Neuron (in vitro differentiated cells): ENCODE results near the gene TEX50.
"Not testable (repeated sequence)": the region's sequence is repeated elsewhere in the genome, so short reads cannot be mapped to it uniquely, and the experiment has no call there.

Experiments
- H2AFZ ChIP-seq: one replicate; pipeline ENCODE4 v1.6.1; 2013; ENCODE audit warnings: low read depth, mild to moderate bottlenecking, inconsistent platforms, low read length, moderate library complexity
- H3K27me3 ChIP-seq: one replicate; pipeline ENCODE4 v1.6.1; 2013; ENCODE audit warnings: low read length; ENCODE audit not compliant: insufficient read depth
- H3K36me3 ChIP-seq: one replicate; pipeline ENCODE4 v1.6.1; 2013; ENCODE audit warnings: low read length; ENCODE audit not compliant: insufficient read depth
- H3K4me1 ChIP-seq: one replicate; pipeline ENCODE4 v1.6.1; 2013; ENCODE audit warnings: low read length; ENCODE audit not compliant: insufficient read depth
- H3K4me3 ChIP-seq: 2 replicates; pipeline ENCODE4 v1.5.1; 2013; ENCODE audit warnings: mild to moderate bottlenecking, low read length, moderate library complexity
- H3K9me3 ChIP-seq: one replicate; pipeline ENCODE4 v1.6.1; 2013; ENCODE audit warnings: low read length

The TEX50 gene

GRCh38 chr1:173635116-173635515 is at the start of gene TEX50:
TEX50 (plus strand) TSS chr1:173635338; CDS start chr1:173635522, 184 bp downstream.
- Histone ChIP-seq H3K36me3 (no peaks in the 10 kb centered on the region), H3K27me3 (no peaks in the 10 kb centered on the region), H2AFZ (no peak within 1 kb of the TSS), H3K9me3 (peaks cover 4% of the 10 kb centered on the region), H3K4me1 (no peaks in the 10 kb centered on the region), H3K4me3 (no peak within 1 kb of the TSS)

- H3K4me1 ChIP-seq: no peaks in the 10 kb centered on the region
- H3K9me3 ChIP-seq: no peaks in the 10 kb centered on the region
- H3K27me3 ChIP-seq: no peaks in the 10 kb centered on the region
- H3K4me3 ChIP-seq: no peak overlapping the region
- H3K36me3 ChIP-seq: no peaks in the 10 kb centered on the region
- H2AFZ ChIP-seq: no peak overlapping the region
These were observed 44.6 kb upstream of the TEX50 start for GRCh38 chr1:173590557-173590956.

GRCh38 chr1:173591138-173591537 is 44.0 kb upstream of the TEX50 start:
- not testable (repeated sequence) for H2AFZ ChIP-seq, H3K36me3 ChIP-seq, H3K4me3 ChIP-seq, H3K9me3 ChIP-seq, H3K27me3 ChIP-seq, H3K4me1 ChIP-seq

GRCh38 chr1:173596097-173596825 is 38.9 kb upstream of the TEX50 start:
- Histone ChIP-seq H3K4me1 (no peaks in the 10 kb centered on the region), H2AFZ (no peak overlapping the region), H3K27me3 (no peaks in the 10 kb centered on the region), H3K36me3 (no peaks in the 10 kb centered on the region), H3K9me3 (no peaks in the 10 kb centered on the region), H3K4me3 (no peak overlapping the region)

GRCh38 chr1:173601588-173601987 is 33.5 kb upstream of the TEX50 start:
- Histone ChIP-seq H3K27me3 (no peaks in the 10 kb centered on the region), H3K4me1 (no peaks in the 10 kb centered on the region), H3K9me3 (no peaks in the 10 kb centered on the region), H3K4me3 (no peak overlapping the region), H3K36me3 (no peaks in the 10 kb centered on the region), H2AFZ (no peak overlapping the region)

- Histone ChIP-seq H3K4me3 (no peak within 1 kb of the TSS), H3K27me3 (no peaks in the 10 kb centered on the region), H3K9me3 (no peaks in the 10 kb centered on the region), H3K4me1 (no peaks in the 10 kb centered on the region), H3K36me3 (no peaks in the 10 kb centered on the region), H2AFZ (no peak within 1 kb of the TSS)
These were observed 32.0 kb upstream of the TEX50 start, which contains the start of gene SLC9C2 for GRCh38 chr1:173603056-173603591. SLC9C2 (minus strand) TSS chr1:173603072; CDS start chr1:173601776, 1,296 bp downstream.

GRCh38 chr1:173608503-173609216 is 26.5 kb upstream of the TEX50 start:
- no peak overlapping the region for H3K4me3 ChIP-seq
- H3K4me1 ChIP-seq: no peaks in the 10 kb centered on the region
- H3K9me3 ChIP-seq: no peaks in the 10 kb centered on the region
- H3K27me3 ChIP-seq: no peaks in the 10 kb centered on the region
- H2AFZ ChIP-seq: no peak overlapping the region
- no peaks in the 10 kb centered on the region for H3K36me3 ChIP-seq

GRCh38 chr1:173613086-173613485 is 22.1 kb upstream of the TEX50 start:
- not testable (repeated sequence) for H3K27me3 ChIP-seq, H2AFZ ChIP-seq, H3K9me3 ChIP-seq, H3K36me3 ChIP-seq, H3K4me3 ChIP-seq, H3K4me1 ChIP-seq

- H2AFZ ChIP-seq: no peak overlapping the region
- H3K36me3 ChIP-seq: no peaks in the 10 kb centered on the region
- no peaks in the 10 kb centered on the region for H3K27me3 ChIP-seq
- H3K4me1 ChIP-seq: no peaks in the 10 kb centered on the region
- no peak overlapping the region for H3K4me3 ChIP-seq
- no peaks in the 10 kb centered on the region for H3K9me3 ChIP-seq
These were observed 18.3 kb upstream of the TEX50 start for GRCh38 chr1:173616859-173617258.

GRCh38 chr1:173627269-173627668 is 7.9 kb upstream of the TEX50 start:
- no peaks in the 10 kb centered on the region for H3K36me3 ChIP-seq
- H3K4me3 ChIP-seq: no peak overlapping the region
- H2AFZ ChIP-seq: no peak overlapping the region
- no peaks in the 10 kb centered on the region for H3K27me3 ChIP-seq
- no peaks in the 10 kb centered on the region for H3K4me1 ChIP-seq
- no peaks in the 10 kb centered on the region for H3K9me3 ChIP-seq

GRCh38 chr1:173628888-173629287 is 6.2 kb upstream of the TEX50 start:
- no peak overlapping the region for H2AFZ ChIP-seq
- no peak overlapping the region for H3K4me3 ChIP-seq
- no peaks in the 10 kb centered on the region for H3K27me3 ChIP-seq
- H3K4me1 ChIP-seq: no peaks in the 10 kb centered on the region
- no peaks in the 10 kb centered on the region for H3K9me3 ChIP-seq
- H3K36me3 ChIP-seq: no peaks in the 10 kb centered on the region

- not testable (repeated sequence) for H3K4me1 ChIP-seq, H3K4me3 ChIP-seq, H3K27me3 ChIP-seq, H3K36me3 ChIP-seq, H3K9me3 ChIP-seq, H2AFZ ChIP-seq
These were observed 2.3 kb downstream of the TEX50 start for GRCh38 chr1:173637236-173638042.
